ENCODE data around the gene KIF1B.
"Not testable (repeated sequence)": the region's sequence is repeated elsewhere in the genome, so short reads cannot be mapped to it uniquely, and the experiment has no call there.

Gene KIF1B

GRCh38 chr1:10340930-10341590 lies 130.7 kb downstream of the KIF1B start:
- Histone ChIP-seq H3K27me3 (ENCODE audit: control insufficient read depth, insufficient read depth, low read length, poor library complexity, severe bottlenecking) (no peaks in the 10 kb centered on the region), H3K36me3 (ENCODE audit: control insufficient read depth, insufficient read depth, low read length) (peaks cover 29% of the 10 kb centered on the region), H3K9me3 (ENCODE audit: control insufficient read depth, low read length) (no peaks in the 10 kb centered on the region), H3K4me3 (ENCODE audit: insufficient read depth, low read depth, low read length) (no peak overlapping the region), H3K4me1 (ENCODE audit: control insufficient read depth, insufficient read depth, low read length) (peaks cover 4% of the 10 kb centered on the region), H3K27ac (ENCODE audit: insufficient read depth, low read depth, low read length, poor library complexity, severe bottlenecking) (no peak overlapping the region)
- WGBS, 2 experiments, result 100% methylated on average over 2 of the region's 2 CpGs; no CpG with 5 or more reads in 1 of the 2 experiments

- H3K27me3 ChIP-seq (ENCODE audit: control insufficient read depth, insufficient read depth, low read length, poor library complexity, severe bottlenecking), result no peaks in the 10 kb centered on the region
- H3K9me3 ChIP-seq (ENCODE audit: control insufficient read depth, low read length), result no peaks in the 10 kb centered on the region
- no peak overlapping the region for H3K27ac ChIP-seq (ENCODE audit: insufficient read depth, low read depth, low read length, poor library complexity, severe bottlenecking)
- peaks cover 24% of the 10 kb centered on the region for H3K36me3 ChIP-seq (ENCODE audit: control insufficient read depth, insufficient read depth, low read length)
- peaks cover 5% of the 10 kb centered on the region for H3K4me1 ChIP-seq (ENCODE audit: control insufficient read depth, insufficient read depth, low read length)
- no peak overlapping the region for H3K4me3 ChIP-seq (ENCODE audit: insufficient read depth, low read depth, low read length)
Observed at GRCh38 chr1:10347109-10347508, 136.7 kb downstream of the KIF1B start.

GRCh38 chr1:10353282-10353681 lies 142.9 kb downstream of the KIF1B start:
- 23 to 33% methylated on average over 4 of the region's 4 CpGs for WGBS, 2 experiments
- Histone ChIP-seq H3K27ac (ENCODE audit: insufficient read depth, low read depth, low read length, poor library complexity, severe bottlenecking) (peak overlapping the region; percentile 0), H3K36me3 (ENCODE audit: control insufficient read depth, insufficient read depth, low read length) (peaks cover 12% of the 10 kb centered on the region)

DNA sequence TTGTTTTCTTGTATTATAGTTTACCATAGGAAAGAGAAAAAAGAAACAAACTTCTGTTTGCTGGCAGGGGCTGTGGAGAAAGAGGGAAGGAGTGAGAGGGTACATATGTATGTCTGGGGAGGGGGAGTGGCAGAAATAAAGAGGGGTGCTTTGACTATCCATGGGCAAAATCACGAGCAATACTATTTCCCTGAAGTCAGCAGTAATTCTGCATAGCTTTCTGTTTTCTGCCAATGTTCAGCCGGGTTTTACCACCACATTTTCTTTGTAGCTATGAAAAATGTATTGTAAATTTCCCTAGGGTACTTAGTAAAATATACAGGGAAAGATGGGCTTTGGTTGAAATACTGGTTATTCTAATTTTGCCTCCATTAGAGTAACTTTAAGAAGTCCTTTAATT lies 143.3 kb downstream of the KIF1B start:
- no peaks in the 10 kb centered on the region for H3K27me3 ChIP-seq (ENCODE audit: control insufficient read depth, insufficient read depth, low read length, poor library complexity, severe bottlenecking)
- H3K4me1 ChIP-seq (ENCODE audit: control insufficient read depth, insufficient read depth, low read length), result no peaks in the 10 kb centered on the region
- peak overlapping the region; percentile 0 for H3K27ac ChIP-seq (ENCODE audit: insufficient read depth, low read depth, low read length, poor library complexity, severe bottlenecking)
- no peaks in the 10 kb centered on the region for H3K9me3 ChIP-seq (ENCODE audit: control insufficient read depth, low read length)
- WGBS, 2 experiments, result 81 to 82% methylated on average over 2 of the region's 2 CpGs
- no peak overlapping the region for H3K4me3 ChIP-seq (ENCODE audit: insufficient read depth, low read depth, low read length)
- H3K36me3 ChIP-seq (ENCODE audit: control insufficient read depth, insufficient read depth, low read length), result peaks cover 8% of the 10 kb centered on the region

More at GRCh38 chr1:10353282-10353681, 142.9 kb downstream of the KIF1B start:
- Histone ChIP-seq H3K9me3 (ENCODE audit: control insufficient read depth, low read length) (no peaks in the 10 kb centered on the region), H3K27me3 (ENCODE audit: control insufficient read depth, insufficient read depth, low read length, poor library complexity, severe bottlenecking) (no peaks in the 10 kb centered on the region), H3K4me3 (ENCODE audit: insufficient read depth, low read depth, low read length) (no peak overlapping the region), H3K4me1 (ENCODE audit: control insufficient read depth, insufficient read depth, low read length) (no peaks in the 10 kb centered on the region)

DNA sequence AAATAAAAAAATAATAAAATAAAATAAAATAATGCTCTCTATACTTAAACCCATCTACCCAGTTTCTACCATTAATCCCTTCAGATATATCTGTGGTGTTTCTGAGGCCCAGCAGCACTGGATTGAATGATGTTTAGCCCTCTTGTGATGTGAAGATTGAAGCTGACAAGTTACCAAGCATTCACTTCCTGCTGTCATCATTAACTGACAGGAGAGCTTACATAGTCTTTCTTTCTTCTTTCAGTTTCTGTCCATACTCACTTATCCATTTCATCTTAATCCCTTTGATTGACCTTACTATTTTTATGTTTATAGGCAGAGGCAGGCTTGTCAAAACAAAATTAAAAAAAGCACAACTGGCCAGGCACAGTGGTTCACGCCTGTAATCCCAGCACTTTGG lies 149.7 kb downstream of the KIF1B start:
- H3K36me3 ChIP-seq (ENCODE audit: control insufficient read depth, insufficient read depth, low read length), result peaks cover 21% of the 10 kb centered on the region

GRCh38 chr1:10361515-10361914 lies 151.1 kb downstream of the KIF1B start:
- no peak overlapping the region for H3K4me3 ChIP-seq (ENCODE audit: insufficient read depth, low read depth, low read length)
- peaks cover 29% of the 10 kb centered on the region for H3K36me3 ChIP-seq (ENCODE audit: control insufficient read depth, insufficient read depth, low read length)
- no peaks in the 10 kb centered on the region for H3K4me1 ChIP-seq (ENCODE audit: control insufficient read depth, insufficient read depth, low read length)
- no peaks in the 10 kb centered on the region for H3K27me3 ChIP-seq (ENCODE audit: control insufficient read depth, insufficient read depth, low read length, poor library complexity, severe bottlenecking)
- WGBS, 2 experiments, result 95 to 97% methylated on average over 10 of the region's 10 CpGs
- H3K9me3 ChIP-seq (ENCODE audit: control insufficient read depth, low read length), result no peaks in the 10 kb centered on the region
- no peak overlapping the region for H3K27ac ChIP-seq (ENCODE audit: insufficient read depth, low read depth, low read length, poor library complexity, severe bottlenecking)

More for the DNA sequence above, 149.7 kb downstream of the KIF1B start:
- Histone ChIP-seq H3K9me3 (ENCODE audit: control insufficient read depth, low read length) (no peaks in the 10 kb centered on the region), H3K27me3 (ENCODE audit: control insufficient read depth, insufficient read depth, low read length, poor library complexity, severe bottlenecking) (no peaks in the 10 kb centered on the region), H3K4me1 (ENCODE audit: control insufficient read depth, insufficient read depth, low read length) (no peaks in the 10 kb centered on the region), H3K4me3 (ENCODE audit: insufficient read depth, low read depth, low read length) (no peak overlapping the region), H3K27ac (ENCODE audit: insufficient read depth, low read depth, low read length, poor library complexity, severe bottlenecking) (no peak overlapping the region)
- WGBS, 2 experiments, result 94 to 100% methylated on average over 1 of the region's 1 CpG

GRCh38 chr1:10368194-10368593 lies 157.8 kb downstream of the KIF1B start:
- no peaks in the 10 kb centered on the region for H3K9me3 ChIP-seq (ENCODE audit: control insufficient read depth, low read length)
- H3K36me3 ChIP-seq (ENCODE audit: control insufficient read depth, insufficient read depth, low read length), result peaks cover 29% of the 10 kb centered on the region
- H3K4me1 ChIP-seq (ENCODE audit: control insufficient read depth, insufficient read depth, low read length), result no peaks in the 10 kb centered on the region
- WGBS, 2 experiments, result 83 to 85% methylated on average over 6 of the region's 6 CpGs
- no peak overlapping the region for H3K4me3 ChIP-seq (ENCODE audit: insufficient read depth, low read depth, low read length)
- no peak overlapping the region for H3K27ac ChIP-seq (ENCODE audit: insufficient read depth, low read depth, low read length, poor library complexity, severe bottlenecking)
- H3K27me3 ChIP-seq (ENCODE audit: control insufficient read depth, insufficient read depth, low read length, poor library complexity, severe bottlenecking), result no peaks in the 10 kb centered on the region

DNA sequence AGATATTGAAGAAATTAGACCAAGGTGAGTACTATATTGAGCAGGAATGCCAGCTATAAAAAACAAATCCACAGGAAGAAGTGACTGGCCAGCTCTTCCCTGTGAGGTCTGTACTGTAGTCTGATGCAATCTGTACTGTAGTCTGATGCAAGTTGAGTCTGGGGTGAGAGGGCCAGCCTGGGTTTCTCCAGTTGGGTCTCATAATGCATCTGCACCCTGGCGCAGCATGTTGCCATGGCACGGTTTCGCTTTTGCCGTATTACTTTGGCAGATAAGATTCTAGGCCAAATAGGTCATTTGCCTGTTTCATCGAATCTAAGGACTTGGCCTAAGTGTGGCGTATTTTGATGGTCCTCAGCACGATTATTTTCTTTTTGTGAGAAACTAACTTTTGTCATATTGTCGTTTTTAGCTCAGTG lies 164.1 kb downstream of the KIF1B start:
- Histone ChIP-seq H3K4me1 (ENCODE audit: control insufficient read depth, insufficient read depth, low read length) (no peaks in the 10 kb centered on the region), H3K27me3 (ENCODE audit: control insufficient read depth, insufficient read depth, low read length, poor library complexity, severe bottlenecking) (no peaks in the 10 kb centered on the region), H3K9me3 (ENCODE audit: control insufficient read depth, low read length) (no peaks in the 10 kb centered on the region), H3K36me3 (ENCODE audit: control insufficient read depth, insufficient read depth, low read length) (peaks cover 47% of the 10 kb centered on the region), H3K4me3 (ENCODE audit: insufficient read depth, low read depth, low read length) (no peak overlapping the region), H3K27ac (ENCODE audit: insufficient read depth, low read depth, low read length, poor library complexity, severe bottlenecking) (no peak overlapping the region)
- WGBS, 2 experiments, result 95 to 97% methylated on average over 8 of the region's 8 CpGs

DNA sequence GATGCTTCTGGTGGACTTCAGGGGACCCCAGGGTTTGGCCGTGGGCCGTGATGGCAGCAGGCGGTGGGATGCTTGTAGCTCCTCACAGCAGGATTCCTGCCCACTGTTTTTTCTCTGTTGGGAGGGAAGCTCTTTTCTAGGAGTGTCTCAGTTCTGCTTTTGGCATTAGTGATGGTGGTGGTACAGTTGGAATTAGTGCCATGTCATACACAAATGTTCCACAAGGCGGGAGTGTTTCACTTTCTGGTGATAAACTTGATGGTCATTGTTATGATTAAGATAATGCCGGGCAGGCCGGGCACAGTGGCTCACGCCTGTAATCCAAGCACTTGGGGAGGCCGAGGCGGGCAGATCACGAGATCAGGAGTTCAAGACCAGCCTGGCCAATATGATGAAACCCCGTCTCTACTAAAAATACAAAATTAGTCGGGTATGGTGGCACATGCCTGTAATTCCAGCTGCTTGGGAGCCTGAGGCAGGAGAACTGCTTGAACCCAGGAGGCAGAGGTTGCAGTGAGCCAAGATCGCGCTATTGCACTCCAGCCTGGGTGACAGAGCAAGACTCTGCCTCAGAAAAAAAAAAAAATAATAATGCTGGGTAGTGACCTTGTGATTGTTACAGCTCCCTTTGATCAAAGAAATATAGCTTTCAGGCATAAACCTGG lies 167.1 kb downstream of the KIF1B start:
- H3K4me1 ChIP-seq (ENCODE audit: control insufficient read depth, insufficient read depth, low read length); H3K27ac ChIP-seq (ENCODE audit: insufficient read depth, low read depth, low read length, poor library complexity, severe bottlenecking); H3K4me3 ChIP-seq (ENCODE audit: insufficient read depth, low read depth, low read length); H3K9me3 ChIP-seq (ENCODE audit: control insufficient read depth, low read length); H3K27me3 ChIP-seq (ENCODE audit: control insufficient read depth, insufficient read depth, low read length, poor library complexity, severe bottlenecking): not testable (repeated sequence)
- 88 to 89% methylated on average over 14 of the region's 14 CpGs for WGBS, 2 experiments
- peaks cover 40% of the 10 kb centered on the region for H3K36me3 ChIP-seq (ENCODE audit: control insufficient read depth, insufficient read depth, low read length)

DNA sequence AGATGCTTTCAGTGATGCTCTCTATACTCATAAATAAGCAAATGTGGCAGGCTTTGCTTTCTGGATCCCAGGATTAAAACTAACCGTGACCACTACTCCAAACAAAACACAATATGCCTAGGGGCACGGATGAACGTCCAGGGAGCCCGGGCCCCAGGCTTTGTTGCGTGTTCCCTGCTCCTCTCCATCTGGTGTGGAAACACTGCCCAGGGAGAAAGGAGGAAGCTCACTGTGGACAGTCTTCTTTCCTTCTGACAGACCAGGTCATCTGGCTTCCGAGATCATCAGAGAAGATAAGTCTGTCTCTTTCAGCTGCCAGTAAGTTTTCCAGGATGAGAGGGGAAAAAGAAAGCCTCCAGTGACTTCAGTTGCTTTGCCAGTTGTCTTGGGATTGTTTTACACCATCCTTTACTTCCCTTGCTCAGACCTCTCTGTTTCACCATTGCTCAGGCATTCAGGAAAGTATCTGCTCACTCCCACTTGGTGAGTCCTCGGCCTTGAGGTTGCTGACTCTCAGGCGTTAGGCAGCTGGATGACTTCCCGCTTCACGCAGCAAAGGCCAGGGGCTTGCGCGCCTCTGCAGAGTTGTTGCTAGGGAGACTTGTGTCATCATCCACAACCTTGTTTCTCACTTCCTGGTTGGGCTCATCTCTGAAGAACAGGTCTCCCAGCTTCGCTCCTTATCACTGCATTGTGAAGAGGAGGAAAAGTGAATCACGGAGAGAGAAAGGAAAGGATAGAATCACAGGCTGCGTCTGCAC lies 167.9 kb downstream of the KIF1B start:
- no peaks in the 10 kb centered on the region for H3K9me3 ChIP-seq (ENCODE audit: control insufficient read depth, low read length)
- H3K27me3 ChIP-seq (ENCODE audit: control insufficient read depth, insufficient read depth, low read length, poor library complexity, severe bottlenecking), result no peaks in the 10 kb centered on the region
- 89 to 90% methylated on average over 15 of the region's 15 CpGs for WGBS, 2 experiments
- no peaks in the 10 kb centered on the region for H3K4me1 ChIP-seq (ENCODE audit: control insufficient read depth, insufficient read depth, low read length)
- H3K36me3 ChIP-seq (ENCODE audit: control insufficient read depth, insufficient read depth, low read length), result peaks cover 40% of the 10 kb centered on the region
- H3K4me3 ChIP-seq (ENCODE audit: insufficient read depth, low read depth, low read length), result no peak overlapping the region
- H3K27ac ChIP-seq (ENCODE audit: insufficient read depth, low read depth, low read length, poor library complexity, severe bottlenecking), result no peak overlapping the region
